ENCODE data around the gene KREMEN1. TPM values are rescaled to one million over a fixed set of nuclear protein-coding genes. Genes with fewer than 3 reads are reported as not detected.
A peak's percentile ranks its signal among the peaks of the same experiment; 100 is the strongest.

Gene KREMEN1
- total and polyA plus RNA-seq, 9 of the 15 experiments (the other 6 are each of a cell fraction or from before 2014, with no cell fraction given): 0.69 to 11.5 (median 4.3) TPM

- TF ChIP-seq ZNF280B (CRISPR knock-in tag; IDR thresholded peaks at IDR 0.05) (no peak), CBFB (CRISPR knock-in tag; IDR thresholded peaks at IDR 0.05) (no peak), GABPB1 (CRISPR knock-in tag; IDR thresholded peaks at IDR 0.05) (no peak), WHSC1 (IDR thresholded peaks at IDR 0.05; ENCODE audit: low read length) (no peak), NFE2 (IDR thresholded peaks at IDR 0.05; ENCODE audit: low read depth) (peak; percentile 88), SAP30 (IDR thresholded peaks at IDR 0.05; ENCODE audit: borderline replicate concordance, insufficient read depth, low read depth, low read length, poor library complexity, severe bottlenecking) (no peak), ZNF121 (CRISPR knock-in tag; conservative IDR thresholded peaks at IDR 0.05) (no peak), FOXM1 (IDR thresholded peaks at IDR 0.05; ENCODE audit: low read depth) (no peak), FOXM1 (CRISPR knock-in tag; IDR thresholded peaks at IDR 0.05; ENCODE audit: low read depth) (no peak), PRDM10 (IDR thresholded peaks at IDR 0.05; ENCODE audit: partially characterized antibody) (peak; percentile 69), RBM17 (IDR thresholded peaks at IDR 0.05; ENCODE audit: borderline replicate concordance, low read depth, low read length) (no peak), SP2 (IDR thresholded peaks at IDR 0.05; ENCODE audit: extremely low read depth, low read depth, low read length, poor library complexity, severe bottlenecking) (no peak), ZBTB1 (CRISPR knock-in tag; IDR thresholded peaks at IDR 0.05; ENCODE audit: borderline replicate concordance, low read depth) (no peak), BRCA1 (IDR thresholded peaks at IDR 0.05) (no peak), BRCA1 (CRISPR knock-in tag; IDR thresholded peaks at IDR 0.05) (no peak), ZNF561 (CRISPR knock-in tag; conservative IDR thresholded peaks at IDR 0.05) (no peak), SRF (CRISPR knock-in tag; IDR thresholded peaks at IDR 0.05) (no peak), PHF8 (IDR thresholded peaks at IDR 0.05; ENCODE audit: borderline replicate concordance, low read length) (no peak), ZFPM2 (CRISPR knock-in tag; IDR thresholded peaks at IDR 0.05) (no peak)
- TF ChIP-seq, protein P1, sequence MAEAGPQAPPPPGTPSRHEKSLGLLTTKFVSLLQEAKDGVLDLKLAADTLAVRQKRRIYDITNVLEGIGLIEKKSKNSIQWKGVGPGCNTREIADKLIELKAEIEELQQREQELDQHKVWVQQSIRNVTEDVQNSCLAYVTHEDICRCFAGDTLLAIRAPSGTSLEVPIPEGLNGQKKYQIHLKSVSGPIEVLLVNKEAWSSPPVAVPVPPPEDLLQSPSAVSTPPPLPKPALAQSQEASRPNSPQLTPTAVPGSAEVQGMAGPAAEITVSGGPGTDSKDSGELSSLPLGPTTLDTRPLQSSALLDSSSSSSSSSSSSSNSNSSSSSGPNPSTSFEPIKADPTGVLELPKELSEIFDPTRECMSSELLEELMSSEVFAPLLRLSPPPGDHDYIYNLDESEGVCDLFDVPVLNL (CRISPR knock-in tag; IDR thresholded peaks at IDR 0.05; ENCODE audit: low read depth): no peak
These were observed 41.4 kb upstream of the KREMEN1 start (continued) for GRCh38 chr22:29031227-29032011.
